Measurements from ENCODE around the gene TTYH2. TPM values are rescaled to one million over a fixed set of nuclear protein-coding genes. Genes with fewer than 3 reads are reported as not detected.

The TTYH2 gene
- total and polyA plus RNA-seq, 10 of the 15 experiments (the other 5 are each of a cell fraction or from before 2014, with no cell fraction given) = 0.26 to 25.2 (median 6.6) TPM

- WGBS (ENCODE audit: insufficient coverage, insufficient replicate concordance, low lambda C conversion rate, missing lambda C conversion rate) = 55% methylated on average over 7 of the region's 7 CpGs
- in situ Hi-C loops (cut with MboI) = no loop called here
Observed at GRCh38 chr17:74267579-74267978, 54.2 kb downstream of the TTYH2 start.

DNA sequence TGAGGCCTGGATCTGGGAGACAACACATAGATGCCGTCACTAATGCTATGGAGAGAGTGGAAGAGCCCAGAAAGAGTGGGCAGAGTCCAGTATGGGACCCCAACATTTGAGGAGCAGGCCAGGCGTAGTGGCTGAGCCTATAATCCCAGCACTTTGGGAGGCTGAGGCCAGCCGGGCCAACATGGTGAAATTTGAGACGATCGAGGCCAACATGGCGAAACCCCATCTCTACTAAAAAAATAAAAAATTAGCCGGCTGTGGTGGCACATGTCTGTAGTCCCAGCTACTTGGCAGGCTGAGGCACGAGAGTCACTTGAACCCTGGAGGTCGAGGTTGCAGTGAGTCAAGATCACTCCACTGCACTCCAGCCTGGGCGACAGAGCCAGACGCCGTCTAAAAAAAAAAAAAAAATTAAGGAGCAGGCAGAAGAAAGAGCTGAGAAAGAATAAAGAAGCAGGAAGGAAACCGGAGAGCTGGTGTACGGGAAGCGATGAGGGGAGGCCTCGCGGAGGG, 54.7 kb downstream of the TTYH2 start:
- BruUV-seq (replicated peaks) = no TSS peak
- Histone ChIP-seq H3K36me3 (ENCODE audit: control insufficient read depth in 2 of 2, insufficient read depth in 2 of 2, low read length in 1 of 2) (no peaks in the 10 kb centered on the region), H3K27ac (ENCODE audit: control insufficient read depth, insufficient read depth) (no peak overlapping the region), H3K4me2 (ENCODE audit: control insufficient read depth, insufficient read depth) (no peak overlapping the region), H3K9ac (ENCODE audit: control insufficient read depth, insufficient read depth, low read length) (no peak overlapping the region), H3K79me2 (ENCODE audit: control insufficient read depth, insufficient read depth, low read length) (no peaks in the 10 kb centered on the region), H4K20me1 (ENCODE audit: control insufficient read depth, insufficient read depth) (no peaks in the 10 kb centered on the region), H2AFZ (ENCODE audit: control insufficient read depth, low read depth, low read length) (no peak overlapping the region), H3K4me3 (no peak overlapping the region), H3K27me3 (replicated peaks in 1 of 2; ENCODE audit: control insufficient read depth in 2 of 2, insufficient read depth in 2 of 2, low read length in 1 of 2) (no peaks in the 10 kb centered on the region; a peak in 1 of 4 replicates), H3K9me3 (replicated peaks; ENCODE audit: control insufficient read depth, insufficient read depth, low read length) (no peaks in the 10 kb centered on the region; the same call in 2 of the 3 replicates), H3K4me1 (ENCODE audit: control insufficient read depth, insufficient read depth, low read length) (no peaks in the 10 kb centered on the region)
- in situ Hi-C loops (cut with MboI) = no loop called here
- FAIRE-seq (no peak), DNase-seq (ENCODE audit: low read depth, low spot score) (no peak), ATAC-seq (no peak)
- SMC1A ChIA-PET (ENCODE audit: uncharacterized antibody, unreplicated experiment) = interaction anchor here (0.6 kb wide), 1 partner anchor 18 kb away, joined by 3 read pairs; no protein-coding TSS in a partner anchor
- CTCF ChIA-PET = interaction anchor here (1.5 kb wide), 1 partner anchor 68 kb away, joined by 3 read pairs; no protein-coding TSS in a partner anchor
- POLR2A ChIA-PET = no interaction called here
- intact Hi-C loops (cut with micrococcal nuclease; ENCODE audit: unreplicated experiment) = no loop called here
- 62% methylated on average over 14 of the region's 17 CpGs for WGBS (ENCODE audit: insufficient coverage, insufficient replicate concordance, low lambda C conversion rate, missing lambda C conversion rate)
- RAD21 ChIA-PET (ENCODE audit: unreplicated experiment) = interaction anchor here (1.3 kb wide), 1 partner anchor 31 kb away, joined by 3 read pairs; no protein-coding TSS in a partner anchor
- TF ChIP-seq E2F8 (IDR thresholded peaks at IDR 0.05; ENCODE audit: low read depth, partially characterized antibody) = no peak
- no peak for TF ChIP-seq WRNIP1 (IDR thresholded peaks at IDR 0.05; ENCODE audit: borderline replicate concordance, low read depth, low read length)
- no peak for TF ChIP-seq ZNF24 (IDR thresholded peaks at IDR 0.05)
- no peak for TF ChIP-seq IRF3 (IDR thresholded peaks at IDR 0.05)
- TF ChIP-seq BACH1 (IDR thresholded peaks at IDR 0.05; ENCODE audit: borderline replicate concordance) = no peak
- no peak for TF ChIP-seq ZBTB33 (IDR thresholded peaks at IDR 0.05)
- no peak for TF ChIP-seq ZNF207 (IDR thresholded peaks at IDR 0.05; ENCODE audit: borderline replicate concordance)
- TF ChIP-seq NFXL1 (IDR thresholded peaks at IDR 0.05; ENCODE audit: borderline replicate concordance) = no peak

More at GRCh38 chr17:74267579-74267978, 54.2 kb downstream of the TTYH2 start:
- Histone ChIP-seq H3K27me3 (replicated peaks in 1 of 2; ENCODE audit: control insufficient read depth in 2 of 2, insufficient read depth in 2 of 2, low read length in 1 of 2) (no peaks in the 10 kb centered on the region; a peak in 1 of 4 replicates), H3K79me2 (ENCODE audit: control insufficient read depth, insufficient read depth, low read length) (no peaks in the 10 kb centered on the region), H3K9me3 (replicated peaks; ENCODE audit: control insufficient read depth, insufficient read depth, low read length) (no peaks in the 10 kb centered on the region; the same call in 2 of the 3 replicates), H2AFZ (ENCODE audit: control insufficient read depth, low read depth, low read length) (no peak overlapping the region), H3K27ac (ENCODE audit: control insufficient read depth, insufficient read depth) (no peak overlapping the region), H3K4me3 (no peak overlapping the region), H3K4me2 (ENCODE audit: control insufficient read depth, insufficient read depth) (no peak overlapping the region), H4K20me1 (ENCODE audit: control insufficient read depth, insufficient read depth) (no peaks in the 10 kb centered on the region), H3K9ac (ENCODE audit: control insufficient read depth, insufficient read depth, low read length) (no peak overlapping the region), H3K36me3 (ENCODE audit: control insufficient read depth in 2 of 2, insufficient read depth in 2 of 2, low read length in 1 of 2) (no peaks in the 10 kb centered on the region), H3K4me1 (ENCODE audit: control insufficient read depth, insufficient read depth, low read length) (no peaks in the 10 kb centered on the region)
- SMC1A ChIA-PET (ENCODE audit: uncharacterized antibody, unreplicated experiment) = interaction anchor here (0.6 kb wide), 1 partner anchor 18 kb away, joined by 3 read pairs; no protein-coding TSS in a partner anchor
- BruUV-seq (replicated peaks) = no TSS peak
- ATAC-seq (no peak), FAIRE-seq (no peak), DNase-seq (ENCODE audit: low read depth, low spot score) (no peak)
- CTCF ChIA-PET = interaction anchor here (1.5 kb wide), 1 partner anchor 68 kb away, joined by 3 read pairs; no protein-coding TSS in a partner anchor
- TF ChIP-seq TCF12 (IDR thresholded peaks at IDR 0.05; ENCODE audit: low read depth, low read length) = no peak
- no peak for TF ChIP-seq EP300 (IDR thresholded peaks at IDR 0.05; ENCODE audit: borderline replicate concordance in 1 of 2, control insufficient read depth in 1 of 2, low read depth in 2 of 2, low read length in 2 of 2)
- TF ChIP-seq MAX (IDR thresholded peaks at IDR 0.05; ENCODE audit: low read depth, low read length) = no peak
- POLR2A ChIA-PET = no interaction called here
- intact Hi-C loops (cut with micrococcal nuclease; ENCODE audit: unreplicated experiment) = no loop called here
- RAD21 ChIA-PET (ENCODE audit: unreplicated experiment) = interaction anchor here (1.3 kb wide), 1 partner anchor 32 kb away, joined by 3 read pairs; no protein-coding TSS in a partner anchor

Measured in GM12878 (cell line).